Measurements from ENCODE around the gene KATNB1.
A peak's percentile ranks its signal among the peaks of the same experiment; 100 is the strongest.
"Not testable (repeated sequence)": the region's sequence is repeated elsewhere in the genome, so short reads cannot be mapped to it uniquely, and the experiment has no call there.

KATNB1 gene

DNA sequence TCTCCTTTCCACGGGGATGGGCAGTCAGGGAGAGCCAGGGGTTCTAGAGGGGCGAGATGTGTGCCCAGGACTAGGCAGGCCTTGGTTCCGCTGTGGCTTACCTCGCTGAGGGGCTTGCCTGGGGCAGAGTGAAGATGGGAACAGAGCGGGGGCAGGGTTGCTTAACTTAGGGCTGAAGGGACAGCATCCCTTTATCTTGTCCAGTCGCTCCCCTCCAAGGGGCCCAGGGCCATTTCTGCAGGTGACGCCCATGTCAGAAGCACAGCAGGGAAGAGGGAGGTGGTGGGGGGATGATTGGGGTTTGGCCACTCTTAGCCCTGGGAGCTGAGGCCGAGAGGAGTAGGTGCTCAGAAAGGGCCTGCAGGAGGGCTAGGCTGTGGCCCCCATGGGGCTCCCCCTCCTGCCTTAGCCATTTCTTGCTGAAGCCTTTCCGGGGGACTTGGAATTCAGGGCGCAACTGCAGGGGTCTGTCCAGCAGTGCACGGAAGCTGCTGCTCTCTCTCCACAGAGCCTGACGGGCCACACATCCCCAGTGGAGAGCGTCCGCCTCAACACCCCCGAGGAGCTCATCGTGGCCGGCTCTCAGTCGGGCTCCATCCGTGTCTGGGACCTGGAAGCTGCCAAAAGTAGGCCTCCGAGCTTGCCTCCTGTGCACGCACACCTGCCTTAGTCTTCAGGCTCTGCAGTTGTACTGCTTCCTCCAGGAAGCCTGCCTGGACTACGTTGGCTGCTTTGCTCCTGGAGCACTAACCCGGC lies 8.5 kb downstream of the KATNB1 start:
- no peak for DNase-seq (ENCODE audit: low spot score)

GRCh38 chr16:57744642-57744903 lies 9.0 kb downstream of the KATNB1 start:
- no peak for DNase-seq (ENCODE audit: low spot score)

DNA sequence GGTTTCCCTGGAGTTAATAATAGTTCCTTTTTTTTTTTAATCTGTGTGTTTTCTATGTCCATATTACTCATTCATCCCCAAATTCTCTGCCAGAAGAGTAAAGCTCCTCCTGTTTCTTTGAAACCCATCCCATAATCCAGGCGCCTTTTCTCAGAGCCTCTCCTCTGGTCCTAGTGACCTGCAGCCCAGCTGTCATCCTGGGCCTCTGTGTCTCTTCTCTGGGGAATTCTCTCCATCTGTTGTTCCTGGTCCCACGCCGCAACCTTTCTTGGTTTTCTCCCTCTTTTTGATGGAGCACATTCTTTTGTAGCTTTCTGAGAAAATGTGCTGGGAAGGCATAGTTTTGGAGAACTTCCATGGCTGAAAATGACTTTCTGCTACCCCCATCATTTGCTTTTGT lies 10.2 kb downstream of the KATNB1 start:
- no peak for DNase-seq (ENCODE audit: low spot score)

DNA sequence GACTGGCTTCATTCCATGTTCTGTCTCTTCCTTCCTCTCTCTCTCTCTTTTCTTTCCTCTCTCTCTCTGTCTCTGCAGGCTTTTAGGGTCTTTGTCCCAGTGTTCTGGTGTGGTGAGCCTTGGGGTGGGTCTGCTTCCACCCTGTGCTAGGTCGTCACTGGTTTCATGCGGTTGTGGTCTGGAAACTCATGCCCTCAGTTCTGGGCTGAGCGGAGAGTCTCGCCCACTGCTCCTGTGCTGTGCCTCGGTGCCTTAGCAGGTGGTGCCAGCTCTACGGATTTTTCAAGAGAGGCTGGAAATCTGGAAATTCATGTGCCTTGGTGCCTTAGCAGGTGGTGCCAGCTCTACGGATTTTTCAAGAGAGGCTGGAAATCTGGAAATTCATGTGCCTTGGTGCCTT lies 10.7 kb downstream of the KATNB1 start:
- DNase-seq (ENCODE audit: low spot score) = not testable (repeated sequence)

- DNase-seq (ENCODE audit: low spot score) = no peak
These were observed 11.5 kb downstream of the KATNB1 start for GRCh38 chr16:57747091-57747490.

DNA sequence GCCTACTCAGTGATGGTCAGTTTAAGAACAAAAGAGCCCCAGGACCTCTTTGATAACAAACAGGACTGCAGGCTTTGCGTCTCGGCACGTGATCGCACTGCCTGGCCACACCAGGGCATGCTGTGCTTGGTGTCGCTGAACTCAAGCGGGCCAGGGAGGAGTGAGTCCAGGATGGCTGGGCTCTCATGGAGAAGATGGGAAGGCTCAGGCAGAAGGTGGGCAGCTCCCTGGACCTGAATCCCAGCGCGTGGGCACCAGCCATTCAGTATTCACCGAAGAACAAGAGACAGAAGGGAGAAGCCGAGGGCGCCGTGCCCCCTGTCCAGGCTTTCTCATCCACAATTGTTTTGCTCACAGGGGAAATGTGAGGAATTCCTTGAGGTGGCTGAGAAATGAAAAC lies 11.9 kb downstream of the KATNB1 start:
- DNase-seq (ENCODE audit: low spot score) = no peak

- no peak for DNase-seq (ENCODE audit: low spot score)
These were observed 12.4 kb downstream of the KATNB1 start for GRCh38 chr16:57747996-57748395.

DNA sequence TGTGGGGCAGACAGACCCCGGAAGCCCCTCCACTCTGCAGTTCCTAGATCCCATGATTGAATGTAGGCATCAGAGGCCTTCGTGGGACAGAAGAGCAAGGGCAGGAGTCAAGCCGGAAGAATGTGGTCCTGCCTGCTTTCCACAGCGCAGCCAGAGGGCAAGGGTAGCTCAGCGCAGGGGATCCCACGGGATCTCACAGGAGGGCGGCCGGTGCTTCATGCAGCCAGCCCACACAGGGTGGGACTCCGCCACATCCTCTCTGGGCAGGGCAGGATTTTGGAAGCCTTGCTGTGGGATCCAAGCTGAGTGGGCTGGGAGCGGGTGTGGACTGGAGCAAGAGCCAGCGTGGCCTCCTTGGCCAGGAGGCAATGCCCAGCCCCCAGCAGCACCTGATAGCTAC lies 13.0 kb downstream of the KATNB1 start:
- DNase-seq (ENCODE audit: low spot score) = no peak

GRCh38 chr16:57749101-57749692 lies 13.6 kb downstream of the KATNB1 start:
- no peak for DNase-seq (ENCODE audit: low spot score)

- DNase-seq (ENCODE audit: low spot score) = no peak
These were observed 14.4 kb downstream of the KATNB1 start for GRCh38 chr16:57749856-57750452.

DNA sequence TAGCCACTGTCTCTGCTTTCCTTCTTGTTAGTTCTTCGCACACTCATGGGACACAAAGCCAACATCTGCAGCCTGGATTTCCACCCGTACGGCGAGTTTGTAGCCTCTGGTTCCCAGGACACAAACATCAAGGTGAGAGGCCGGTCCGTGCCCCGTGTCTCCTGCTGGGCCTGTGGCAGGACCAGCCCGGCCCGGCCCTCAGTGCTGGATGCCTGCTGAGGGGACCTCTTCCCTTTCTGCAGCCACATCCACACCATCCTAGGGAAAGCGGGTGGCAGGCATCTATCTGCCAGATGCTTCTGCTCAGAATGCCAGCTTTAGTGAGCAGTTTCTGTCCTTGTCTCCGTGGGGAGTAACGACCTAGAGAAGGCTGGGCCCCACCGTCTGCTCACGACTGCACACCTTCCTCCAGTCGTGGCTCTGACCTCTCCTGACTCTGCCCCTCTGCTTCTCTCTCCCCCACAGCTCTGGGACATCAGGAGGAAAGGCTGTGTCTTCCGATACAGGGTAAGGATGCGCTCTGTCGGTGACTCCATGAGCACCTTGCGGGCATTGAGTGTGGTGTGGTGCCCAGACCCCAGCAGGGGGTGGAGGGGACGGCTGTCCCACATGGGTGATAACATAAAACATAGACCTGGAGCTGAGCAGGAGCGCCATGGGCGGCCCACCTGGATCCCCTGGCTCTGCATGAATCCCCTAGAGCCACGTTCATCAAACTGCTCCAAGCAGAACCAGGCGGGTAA lies 15.4 kb downstream of the KATNB1 start:
- no peak for DNase-seq (ENCODE audit: low spot score)

GRCh38 chr16:57751539-57752202 lies 16.1 kb downstream of the KATNB1 start:
- no peak for DNase-seq (ENCODE audit: low spot score)

- DNase-seq (ENCODE audit: low spot score) = no peak
These were observed 16.6 kb downstream of the KATNB1 start for GRCh38 chr16:57752203-57752580.

GRCh38 chr16:57752581-57753447 lies 17.2 kb downstream of the KATNB1 start:
- DNase-seq (ENCODE audit: low spot score) = peak; percentile 63

- DNase-seq (ENCODE audit: low spot score) = no peak
These were observed 18.1 kb downstream of the KATNB1 start for GRCh38 chr16:57753448-57754353.

- no peak for DNase-seq (ENCODE audit: low spot score)
These were observed 18.9 kb downstream of the KATNB1 start for GRCh38 chr16:57754354-57755060.

DNA sequence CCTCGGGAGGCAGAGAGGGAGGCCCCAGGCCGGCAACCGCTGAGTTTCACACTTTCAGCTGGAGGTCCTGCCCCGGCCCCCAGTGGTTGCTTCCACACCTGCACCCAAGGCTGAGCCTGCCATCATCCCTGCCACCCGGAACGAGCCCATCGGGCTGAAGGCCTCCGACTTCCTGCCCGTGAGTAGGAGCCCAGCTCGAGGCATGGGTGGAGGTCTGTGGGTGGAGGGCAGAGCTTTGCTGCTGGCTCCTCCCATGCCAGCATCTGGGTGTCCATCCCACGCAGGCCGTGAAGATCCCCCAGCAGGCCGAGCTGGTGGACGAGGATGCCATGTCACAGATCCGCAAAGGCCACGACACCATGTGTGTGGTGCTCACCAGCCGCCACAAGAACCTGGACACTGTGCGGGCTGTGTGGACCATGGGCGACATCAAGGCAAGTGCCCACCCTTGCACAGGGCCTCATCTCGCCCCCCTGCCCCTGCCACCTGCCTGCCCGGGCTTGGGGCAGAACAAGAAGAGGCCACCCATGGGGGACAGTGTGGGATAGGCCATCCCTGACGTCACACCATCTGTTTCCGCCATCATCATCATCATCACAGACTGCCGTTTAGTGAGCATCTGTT lies 19.6 kb downstream of the KATNB1 start:
- no peak for DNase-seq (ENCODE audit: low spot score)

DNA sequence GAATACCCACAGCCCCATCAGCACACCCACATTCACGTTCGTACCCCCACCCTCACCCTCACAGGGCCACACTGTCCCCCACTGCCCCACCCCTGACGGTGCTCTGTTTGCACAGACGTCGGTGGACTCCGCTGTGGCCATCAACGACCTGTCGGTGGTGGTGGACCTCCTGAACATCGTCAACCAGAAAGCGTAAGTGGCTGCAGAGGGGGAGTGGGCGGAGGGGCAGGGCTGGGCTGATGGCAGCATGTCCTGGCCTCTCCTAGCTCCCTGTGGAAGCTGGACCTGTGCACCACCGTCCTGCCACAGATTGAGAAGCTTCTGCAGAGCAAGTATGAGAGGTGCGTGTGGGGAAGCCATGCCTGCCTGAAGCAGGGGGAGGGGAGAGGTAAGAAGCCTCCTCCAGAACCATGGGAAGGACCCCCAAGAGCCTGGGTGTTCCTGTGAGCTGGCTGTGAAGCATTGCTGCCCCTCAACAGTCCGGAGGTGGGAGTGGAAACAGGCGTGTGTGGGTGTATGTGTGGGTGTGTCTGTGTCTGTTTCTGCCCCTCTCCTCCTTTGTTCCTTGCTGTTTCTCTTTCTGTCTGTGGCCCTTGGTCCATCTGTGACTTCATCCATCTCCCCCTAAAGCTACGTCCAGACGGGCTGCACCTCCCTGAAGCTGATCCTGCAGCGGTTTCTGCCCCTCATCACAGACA lies 20.3 kb downstream of the KATNB1 start:
- DNase-seq (ENCODE audit: low spot score) = no peak

Measured in SW480 (cell line).